ENCODE measurements around the gene FASTKD2. TPM values are rescaled to one million over a fixed set of nuclear protein-coding genes. Genes with fewer than 3 reads are reported as not detected.
"Not testable (repeated sequence)": the region's sequence is repeated elsewhere in the genome, so short reads cannot be mapped to it uniquely, and the experiment has no call there.

Gene FASTKD2
- polyA plus RNA-seq, 3 donors = 10.2 to 12.7 (median 11.3) TPM

DNA sequence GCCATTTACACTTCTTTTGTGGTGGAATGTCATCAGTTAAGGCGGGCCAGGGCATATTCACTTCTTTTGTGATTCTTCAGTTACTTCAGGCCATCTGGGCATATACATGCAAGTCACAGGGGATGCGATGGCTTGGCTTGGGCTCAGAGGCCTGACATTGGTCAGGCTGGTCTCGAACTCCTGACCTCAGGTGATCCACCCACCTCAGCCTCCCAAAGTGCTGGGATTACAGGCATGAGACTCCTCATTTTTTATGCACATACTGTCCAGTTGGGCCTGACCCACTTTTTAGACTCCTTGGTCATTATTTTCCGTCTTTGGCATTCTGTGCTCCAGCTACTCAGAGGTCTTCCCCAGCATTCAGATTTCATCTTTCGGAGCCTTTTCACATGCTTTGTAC, 47.1 kb downstream of the FASTKD2 start:
- not testable (repeated sequence) for H3K79me2 ChIP-seq (ENCODE audit: insufficient read depth, low read length)

DNA sequence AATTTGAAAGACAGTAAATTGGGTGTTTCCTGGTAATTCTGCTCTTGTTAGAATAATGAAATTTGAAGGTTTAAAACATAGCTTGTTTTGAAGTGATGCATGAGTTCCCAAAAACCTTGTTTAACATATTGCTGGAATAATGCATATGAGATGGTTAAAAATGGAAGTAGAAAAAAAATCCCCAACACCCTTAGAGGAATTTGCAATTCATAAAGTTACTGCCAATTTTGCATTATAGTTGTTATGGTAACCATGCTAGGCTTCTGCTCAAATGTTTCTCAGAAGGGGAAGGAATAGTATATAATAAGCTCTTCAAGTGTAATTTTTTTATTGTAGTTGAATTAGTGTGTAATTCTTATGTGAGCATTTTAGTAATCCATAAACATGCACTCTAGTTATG, 49.1 kb downstream of the FASTKD2 start:
- H3K4me1 Mint-ChIP-seq = no peaks in the 10 kb centered on the region
- TF ChIP-seq, protein P1, sequence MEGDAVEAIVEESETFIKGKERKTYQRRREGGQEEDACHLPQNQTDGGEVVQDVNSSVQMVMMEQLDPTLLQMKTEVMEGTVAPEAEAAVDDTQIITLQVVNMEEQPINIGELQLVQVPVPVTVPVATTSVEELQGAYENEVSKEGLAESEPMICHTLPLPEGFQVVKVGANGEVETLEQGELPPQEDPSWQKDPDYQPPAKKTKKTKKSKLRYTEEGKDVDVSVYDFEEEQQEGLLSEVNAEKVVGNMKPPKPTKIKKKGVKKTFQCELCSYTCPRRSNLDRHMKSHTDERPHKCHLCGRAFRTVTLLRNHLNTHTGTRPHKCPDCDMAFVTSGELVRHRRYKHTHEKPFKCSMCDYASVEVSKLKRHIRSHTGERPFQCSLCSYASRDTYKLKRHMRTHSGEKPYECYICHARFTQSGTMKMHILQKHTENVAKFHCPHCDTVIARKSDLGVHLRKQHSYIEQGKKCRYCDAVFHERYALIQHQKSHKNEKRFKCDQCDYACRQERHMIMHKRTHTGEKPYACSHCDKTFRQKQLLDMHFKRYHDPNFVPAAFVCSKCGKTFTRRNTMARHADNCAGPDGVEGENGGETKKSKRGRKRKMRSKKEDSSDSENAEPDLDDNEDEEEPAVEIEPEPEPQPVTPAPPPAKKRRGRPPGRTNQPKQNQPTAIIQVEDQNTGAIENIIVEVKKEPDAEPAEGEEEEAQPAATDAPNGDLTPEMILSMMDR (IDR thresholded peaks at IDR 0.05) = no peak
- H3K9me3 Mint-ChIP-seq = peaks cover 0 to 3% (median 0%) of the 10 kb centered on the region in 7 donors
- DNase-seq = no peak
- H3K27ac Mint-ChIP-seq = no peak overlapping the region
- H3K27me3 ChIP-seq (ENCODE audit: control insufficient read depth in 2 of 2, insufficient read depth in 2 of 2, low read length in 2 of 2) = no peaks in the 10 kb centered on the region
- no peaks in the 10 kb centered on the region for H3K36me3 ChIP-seq (replicated peaks in 1 of 2; ENCODE audit: control insufficient read depth in 1 of 2, insufficient read depth in 2 of 2, low read length in 2 of 2)
- H3K79me2 ChIP-seq (ENCODE audit: insufficient read depth, low read length) = no peaks in the 10 kb centered on the region
- H3K9ac ChIP-seq (ENCODE audit: insufficient read depth, low read length, poor library complexity, severe bottlenecking) = no peak overlapping the region
- no peak overlapping the region for H3K4me3 ChIP-seq (replicated peaks in 1 of 3; ENCODE audit: low read depth in 2 of 3, low read length in 3 of 3)
- H3K9me3 ChIP-seq (replicated peaks in 1 of 2; ENCODE audit: control insufficient read depth in 1 of 2, insufficient read depth in 1 of 2, low read length in 2 of 2) = no peaks in the 10 kb centered on the region
- H3K27me3 Mint-ChIP-seq (ENCODE audit: low read depth in 3 of 3) = peaks cover 1 to 8% (median 2%) of the 10 kb centered on the region in 3 donors
- intact Hi-C loops (cut with micrococcal nuclease) = no loop called here
- H3K4me2 ChIP-seq (replicated peaks; ENCODE audit: extremely low read depth, low read length, poor library complexity, severe bottlenecking) = no peak overlapping the region
- H4K20me1 ChIP-seq (ENCODE audit: insufficient read depth, low read length) = no peaks in the 10 kb centered on the region
- no peak overlapping the region for H3K27ac ChIP-seq (ENCODE audit: low read depth in 1 of 2, low read length in 2 of 2)
- H3K4me3 Mint-ChIP-seq = no peak overlapping the region
- H3K36me3 Mint-ChIP-seq = peaks cover 0 to 2% of the 10 kb centered on the region in 2 donors
- H3K4me1 ChIP-seq (ENCODE audit: control insufficient read depth in 1 of 2, insufficient read depth in 2 of 2, low read length in 2 of 2) = no peaks in the 10 kb centered on the region
- no peak overlapping the region for H2AFZ ChIP-seq (ENCODE audit: insufficient read depth, low read depth, low read length, poor library complexity, severe bottlenecking)

More for the DNA sequence above, 47.1 kb downstream of the FASTKD2 start:
- H3K27ac ChIP-seq (ENCODE audit: low read depth in 1 of 2, low read length in 2 of 2); H3K9ac ChIP-seq (ENCODE audit: insufficient read depth, low read length, poor library complexity, severe bottlenecking); H3K4me2 ChIP-seq (replicated peaks; ENCODE audit: extremely low read depth, low read length, poor library complexity, severe bottlenecking); H4K20me1 ChIP-seq (ENCODE audit: insufficient read depth, low read length); H3K36me3 Mint-ChIP-seq; H3K4me3 ChIP-seq (replicated peaks in 1 of 3; ENCODE audit: low read depth in 2 of 3, low read length in 3 of 3); H2AFZ ChIP-seq (ENCODE audit: insufficient read depth, low read depth, low read length, poor library complexity, severe bottlenecking); H3K27me3 Mint-ChIP-seq (ENCODE audit: low read depth in 3 of 3); H3K27ac Mint-ChIP-seq; H3K4me3 Mint-ChIP-seq; H3K27me3 ChIP-seq (ENCODE audit: control insufficient read depth in 2 of 2, insufficient read depth in 2 of 2, low read length in 2 of 2); intact Hi-C loops (cut with micrococcal nuclease); H3K9me3 ChIP-seq (replicated peaks in 1 of 2; ENCODE audit: control insufficient read depth in 1 of 2, insufficient read depth in 1 of 2, low read length in 2 of 2); H3K9me3 Mint-ChIP-seq; H3K36me3 ChIP-seq (replicated peaks in 1 of 2; ENCODE audit: control insufficient read depth in 1 of 2, insufficient read depth in 2 of 2, low read length in 2 of 2); H3K4me1 ChIP-seq (ENCODE audit: control insufficient read depth in 1 of 2, insufficient read depth in 2 of 2, low read length in 2 of 2); DNase-seq: not testable (repeated sequence)
- 90% methylated on average over 2 of the region's 5 CpGs for WGBS (ENCODE audit: insufficient coverage)
- peaks cover 16% of the 10 kb centered on the region for H3K4me1 Mint-ChIP-seq

Measured in CD14-positive monocyte (primary cell).